ENCODE measurements around the gene PROCR.

PROCR gene

DNA sequence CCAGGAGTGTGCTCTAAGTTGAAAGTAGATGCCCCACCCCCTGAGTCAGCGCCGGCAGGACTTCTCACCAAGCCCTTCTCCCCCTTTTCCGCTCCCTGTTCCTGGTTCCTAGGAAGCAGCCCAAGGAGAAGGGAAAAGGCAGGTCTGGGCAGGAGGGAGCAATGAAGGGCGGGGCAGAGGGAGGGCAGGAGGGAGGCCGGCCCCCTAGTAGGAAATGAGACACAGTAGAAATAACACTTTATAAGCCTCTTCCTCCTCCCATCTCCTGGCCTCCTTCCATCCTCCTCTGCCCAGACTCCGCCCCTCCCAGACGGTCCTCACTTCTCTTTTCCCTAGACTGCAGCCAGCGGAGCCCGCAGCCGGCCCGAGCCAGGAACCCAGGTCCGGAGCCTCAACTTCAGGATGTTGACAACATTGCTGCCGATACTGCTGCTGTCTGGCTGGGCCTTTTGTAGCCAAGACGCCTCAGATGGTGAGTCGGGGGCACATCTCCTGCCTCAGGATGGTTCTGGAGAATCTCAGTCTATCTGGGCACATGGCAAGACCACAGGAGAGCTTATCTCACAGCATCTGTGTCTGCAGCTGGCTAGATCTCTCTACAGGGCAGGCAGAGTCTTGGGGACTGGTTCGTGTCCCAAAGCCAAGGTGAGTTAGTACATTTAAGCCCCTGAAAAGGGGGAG, at the start of gene PROCR:
PROCR (plus strand) TSS at position 320 of the 681 bp plus-strand sequence; CDS start at position 403, 83 bp downstream.
- intact Hi-C loops (cut with DNase I; ENCODE audit: low total_unique reads): no loop called here
- H3K36me3 ChIP-seq: peaks cover 4 to 12% (median 10%) of the 10 kb centered on the region in 3 donors
- peak within 1 kb of the TSS; percentile 38 to 48 for H3K4me3 ChIP-seq
- peak within 1 kb of the TSS; percentile 69 to 76 for H3K27ac ChIP-seq
- DNase-seq: peak; percentile 90 to 92
- peaks cover 0 to 18% (median 9%) of the 10 kb centered on the region in 4 donors for H3K4me1 ChIP-seq
- no peaks in the 10 kb centered on the region for H3K27me3 ChIP-seq
- no peaks in the 10 kb centered on the region for H3K9me3 ChIP-seq
- TF ChIP-seq, protein P1, sequence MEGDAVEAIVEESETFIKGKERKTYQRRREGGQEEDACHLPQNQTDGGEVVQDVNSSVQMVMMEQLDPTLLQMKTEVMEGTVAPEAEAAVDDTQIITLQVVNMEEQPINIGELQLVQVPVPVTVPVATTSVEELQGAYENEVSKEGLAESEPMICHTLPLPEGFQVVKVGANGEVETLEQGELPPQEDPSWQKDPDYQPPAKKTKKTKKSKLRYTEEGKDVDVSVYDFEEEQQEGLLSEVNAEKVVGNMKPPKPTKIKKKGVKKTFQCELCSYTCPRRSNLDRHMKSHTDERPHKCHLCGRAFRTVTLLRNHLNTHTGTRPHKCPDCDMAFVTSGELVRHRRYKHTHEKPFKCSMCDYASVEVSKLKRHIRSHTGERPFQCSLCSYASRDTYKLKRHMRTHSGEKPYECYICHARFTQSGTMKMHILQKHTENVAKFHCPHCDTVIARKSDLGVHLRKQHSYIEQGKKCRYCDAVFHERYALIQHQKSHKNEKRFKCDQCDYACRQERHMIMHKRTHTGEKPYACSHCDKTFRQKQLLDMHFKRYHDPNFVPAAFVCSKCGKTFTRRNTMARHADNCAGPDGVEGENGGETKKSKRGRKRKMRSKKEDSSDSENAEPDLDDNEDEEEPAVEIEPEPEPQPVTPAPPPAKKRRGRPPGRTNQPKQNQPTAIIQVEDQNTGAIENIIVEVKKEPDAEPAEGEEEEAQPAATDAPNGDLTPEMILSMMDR (IDR thresholded peaks at IDR 0.05): no peak

DNA sequence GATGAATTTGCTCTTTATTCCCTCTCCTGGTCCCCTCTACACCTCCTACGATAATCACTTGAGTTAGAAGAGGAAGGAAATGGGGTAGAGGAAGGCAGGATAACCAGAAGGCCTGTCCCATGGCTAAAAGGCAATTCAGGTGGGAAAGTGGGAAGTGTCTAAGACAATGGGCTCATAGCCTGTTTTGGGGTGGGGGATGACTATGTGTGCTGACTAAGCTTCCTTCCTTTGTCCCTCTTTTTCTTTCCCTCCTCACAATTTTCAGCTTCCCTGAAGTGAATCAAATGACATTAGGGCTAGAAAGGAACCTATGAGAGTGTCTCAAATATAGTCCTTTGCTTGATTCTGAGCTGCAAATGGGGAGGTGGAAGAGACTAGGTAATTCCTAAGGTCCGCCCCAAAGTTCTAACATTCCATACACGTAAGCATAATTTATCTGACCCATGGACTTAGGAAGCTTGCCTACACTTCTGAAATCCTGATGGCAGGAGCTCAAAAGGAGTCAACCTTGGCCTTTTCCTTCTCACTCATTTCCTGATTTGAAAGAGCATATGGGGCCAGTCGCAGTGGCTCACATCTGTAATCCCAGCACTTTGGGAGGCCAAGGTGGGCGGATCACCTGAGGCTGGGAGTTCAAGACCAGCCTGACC, 49.0 kb upstream of the PROCR start:
- intact Hi-C loops (cut with DNase I; ENCODE audit: low total_unique reads): no loop called here
- Histone ChIP-seq H3K27ac (no peak overlapping the region), H3K4me3 (no peak overlapping the region), H3K27me3 (no peaks in the 10 kb centered on the region), H3K36me3 (peaks cover 68 to 100% (median 91%) of the 10 kb centered on the region in 3 donors), H3K9me3 (no peaks in the 10 kb centered on the region), H3K4me1 (no peaks in the 10 kb centered on the region)
- TF ChIP-seq, protein P1 (IDR thresholded peaks at IDR 0.05): no peak
- no peak for DNase-seq

DNA sequence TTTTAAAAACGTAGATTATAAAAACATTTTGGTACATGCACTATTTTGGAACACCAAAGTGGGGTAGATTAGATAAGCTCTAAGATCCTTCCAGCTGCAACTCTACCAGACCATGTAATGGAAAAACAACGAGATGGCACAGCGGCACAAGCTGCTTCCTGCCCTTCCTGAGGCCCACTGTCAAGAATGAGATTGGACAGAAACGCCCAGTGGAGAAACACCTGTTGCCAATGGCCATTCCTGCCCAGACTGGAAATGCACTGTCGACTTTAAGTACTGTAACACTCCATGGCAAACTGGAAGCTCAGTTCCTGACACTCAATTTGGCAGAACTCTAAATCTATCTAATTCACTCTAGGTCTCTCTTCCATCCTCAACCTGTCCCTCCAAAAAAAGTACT, 46.1 kb upstream of the PROCR start:
- intact Hi-C loops (cut with DNase I; ENCODE audit: low total_unique reads): no loop called here
- Histone ChIP-seq H3K9me3 (no peaks in the 10 kb centered on the region), H3K27ac (no peak overlapping the region), H3K36me3 (peaks cover 58 to 100% (median 89%) of the 10 kb centered on the region in 3 donors), H3K4me1 (no peaks in the 10 kb centered on the region), H3K4me3 (no peak overlapping the region), H3K27me3 (no peaks in the 10 kb centered on the region)
- DNase-seq: no peak
- TF ChIP-seq, protein P1 (IDR thresholded peaks at IDR 0.05): no peak

DNA sequence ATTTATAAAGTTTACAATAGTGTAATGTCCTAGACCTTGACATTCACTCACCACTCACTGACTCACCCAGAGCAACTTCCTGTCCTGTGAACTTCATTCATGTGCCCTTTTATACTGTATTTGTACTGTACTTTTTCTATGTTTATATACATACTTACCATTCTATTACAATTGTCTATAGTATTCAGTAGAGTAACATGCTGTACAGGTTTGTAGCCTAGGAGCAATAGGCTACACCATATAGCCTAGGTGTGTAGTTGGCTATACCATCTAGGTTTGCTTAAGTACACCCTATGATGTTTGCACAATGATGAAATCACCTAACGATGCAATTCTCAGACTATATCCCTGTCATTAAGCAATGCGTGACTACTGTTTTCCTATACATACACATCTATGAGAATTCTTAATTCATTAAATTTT, 42.2 kb upstream of the PROCR start:
- intact Hi-C loops (cut with DNase I; ENCODE audit: low total_unique reads): no loop called here
- H3K27me3 ChIP-seq: no peaks in the 10 kb centered on the region
- no peak overlapping the region for H3K4me3 ChIP-seq
- peaks cover 29 to 99% (median 77%) of the 10 kb centered on the region in 3 donors for H3K36me3 ChIP-seq
- TF ChIP-seq, protein P1 (IDR thresholded peaks at IDR 0.05): no peak
- no peak for DNase-seq
- no peaks in the 10 kb centered on the region for H3K9me3 ChIP-seq
- peaks cover 0 to 12% (median 6%) of the 10 kb centered on the region in 4 donors for H3K4me1 ChIP-seq
- no peak overlapping the region for H3K27ac ChIP-seq

DNA sequence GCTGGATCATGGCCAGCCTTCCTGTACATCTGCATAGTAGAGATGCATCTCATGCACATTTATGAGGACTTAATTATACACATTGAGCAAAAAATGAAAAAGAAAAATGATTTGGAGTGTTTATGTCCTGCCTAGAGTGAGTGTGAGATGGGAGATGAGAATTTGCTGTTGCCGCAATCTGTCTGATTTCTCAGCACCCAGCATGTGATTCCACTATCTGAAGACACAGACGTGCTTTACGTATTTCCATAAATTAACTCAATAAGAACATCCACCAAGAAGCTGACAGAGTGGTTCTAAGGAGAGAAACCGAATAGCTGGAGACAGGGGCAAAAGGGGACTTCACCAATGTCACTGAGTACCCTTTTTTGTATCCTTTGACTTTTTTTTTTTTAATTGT, 39.9 kb upstream of the PROCR start:
- H3K4me3 ChIP-seq: no peak overlapping the region
- intact Hi-C loops (cut with DNase I; ENCODE audit: low total_unique reads): no loop called here
- H3K27ac ChIP-seq: no peak overlapping the region
- no peaks in the 10 kb centered on the region for H3K27me3 ChIP-seq
- peaks cover 0 to 32% (median 16%) of the 10 kb centered on the region in 4 donors for H3K4me1 ChIP-seq
- peaks cover 17 to 93% (median 62%) of the 10 kb centered on the region in 3 donors for H3K36me3 ChIP-seq
- no peaks in the 10 kb centered on the region for H3K9me3 ChIP-seq
- TF ChIP-seq, protein P1 (IDR thresholded peaks at IDR 0.05): no peak
- no peak for DNase-seq

All from tibial artery (tissue), 4 donors.